Retinal pigment epithelial cell (primary cell): Measurements from ENCODE around the gene SRSF7.

Experiments used
- DNase-seq: peaks from one replicate; pipeline ENCODE4 v3.0.0-alpha.2; 2010; ENCODE audit warnings: low read depth
- H3K4me3 ChIP-seq: 2 replicates; pipeline ENCODE4 v1.5.1; 2011; ENCODE audit warnings: mild to moderate bottlenecking, low read length, control low read depth, moderate library complexity
- CTCF ChIP-seq: conservative IDR thresholded peaks from 2 replicates; pipeline ENCODE4 v1.5.1; 2011; ENCODE audit warnings: low read depth, low read length, control low read depth, inconsistent platforms

SRSF7 gene

DNA sequence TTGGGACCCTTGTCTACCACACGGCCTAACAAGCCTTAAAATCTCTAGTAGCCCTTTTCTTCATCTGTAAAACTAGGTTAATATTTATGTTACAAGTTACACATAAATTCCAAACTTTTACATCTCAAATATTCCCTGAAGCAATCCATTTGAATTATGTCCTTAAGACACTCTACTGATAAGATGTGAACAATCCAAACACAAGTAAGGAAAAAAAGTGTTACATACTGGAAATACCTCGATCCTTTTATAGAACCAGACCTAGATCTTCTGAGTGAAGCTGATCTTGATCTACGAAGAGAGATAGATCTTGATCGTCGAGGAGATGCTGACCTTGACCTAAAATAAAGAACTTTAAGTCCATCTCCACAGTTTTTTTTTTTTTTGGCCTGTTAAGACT lies 3.3 kb downstream of the SRSF7 start:
- TF ChIP-seq CTCF, result no peak
- DNase-seq, result no peak
- H3K4me3 ChIP-seq, result no peak overlapping the region

GRCh38 chr2:38747007-38747424 lies 4.1 kb downstream of the SRSF7 start:
- no peak for DNase-seq
- no peak for TF ChIP-seq CTCF
- H3K4me3 ChIP-seq, result no peak overlapping the region

DNA sequence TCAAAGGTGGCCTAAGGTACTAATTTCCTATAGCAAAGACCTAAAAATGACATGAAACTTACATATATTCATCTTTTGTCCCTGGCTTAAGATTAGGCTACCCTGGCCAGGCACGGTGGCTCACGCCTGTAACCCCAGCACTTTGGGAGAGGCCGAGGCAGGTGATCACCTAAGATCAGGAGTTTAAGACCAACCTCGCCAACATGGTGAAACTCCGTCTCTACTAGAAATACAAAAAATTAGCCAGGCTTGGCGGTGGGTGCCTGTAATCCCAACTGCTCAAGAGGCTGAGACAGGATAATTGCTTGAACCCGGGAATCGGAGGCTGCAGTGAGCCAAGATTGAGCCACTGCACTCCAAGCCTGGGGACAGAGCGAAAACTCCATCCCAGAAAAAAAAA lies 5.9 kb downstream of the SRSF7 start:
- no peak overlapping the region for H3K4me3 ChIP-seq
- DNase-seq, result no peak
- TF ChIP-seq CTCF, result no peak

GRCh38 chr2:38744399-38744780 lies 6.8 kb downstream of the SRSF7 start:
- TF ChIP-seq CTCF, result no peak
- DNase-seq, result no peak
- no peak overlapping the region for H3K4me3 ChIP-seq

GRCh38 chr2:38743672-38744398 lies 7.3 kb downstream of the SRSF7 start:
- no peak overlapping the region for H3K4me3 ChIP-seq
- no peak for DNase-seq
- TF ChIP-seq CTCF, result no peak

DNA sequence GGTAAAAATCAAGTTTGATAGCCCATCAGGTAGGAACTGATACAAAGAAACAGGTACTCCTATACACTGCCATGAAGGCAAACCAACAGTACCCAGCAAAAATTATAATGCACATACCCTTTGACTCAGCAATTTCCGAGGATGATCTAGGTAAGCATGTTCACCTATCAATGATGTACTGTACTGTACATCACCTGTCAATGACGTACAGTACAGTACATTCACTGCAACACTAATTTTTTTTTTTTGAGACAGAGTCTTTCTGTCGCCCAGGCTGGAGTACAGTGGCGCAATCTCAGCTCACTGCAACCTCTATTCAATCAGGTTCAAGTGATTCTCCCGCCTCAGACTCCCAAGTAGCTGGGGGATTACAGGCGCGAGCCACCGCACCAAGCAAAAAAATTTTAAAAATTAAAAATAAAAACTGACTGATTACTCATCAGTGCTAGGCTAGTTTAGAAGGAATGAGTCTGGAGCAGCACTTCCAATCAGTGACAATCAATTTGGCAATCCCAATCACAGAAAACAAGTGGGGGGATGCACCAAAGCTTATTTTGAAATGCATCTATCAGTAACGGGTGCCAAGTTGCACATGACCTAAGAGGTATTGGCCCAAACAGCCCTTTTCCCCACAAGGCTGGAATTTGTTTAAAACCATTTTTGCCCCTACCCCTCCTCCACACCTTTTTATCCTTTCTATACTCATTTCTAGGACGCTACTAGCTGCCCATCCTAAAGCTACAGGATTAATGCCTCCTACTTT lies 8.2 kb downstream of the SRSF7 start:
- H3K4me3 ChIP-seq, result no peak overlapping the region
- TF ChIP-seq CTCF, result no peak
- DNase-seq, result no peak
